Activated CD4-positive, alpha-beta memory T cell treated with anti-CD3 and anti-CD28 coated beads, Interleukin-2, amount 10 ng/mL, durations not matched to agents 7 days and 5 days (primary cell): ENCODE data around the gene CCL3. TPM values are rescaled to one million over a fixed set of nuclear protein-coding genes. Genes with fewer than 3 reads are reported as not detected.

Experiments used
- CTCF ChIA-PET: fragments of 350-600 bp; sonication (Branson Sonifier 250); formaldehyde crosslinking; loops from one replicate; lab custom pipeline; 2021; ENCODE audit warnings: antibody characterized with exemption, inconsistent platforms; lab: Charles Lee
- POLR2A ChIA-PET: fragments of 350-600 bp; sonication (Branson Sonifier 250); formaldehyde crosslinking; loops from one replicate; lab custom pipeline; 2021; ENCODE audit warnings: antibody characterized with exemption; lab: Charles Lee
- DNase-seq: peaks from one replicate; pipeline ENCODE4 v3.0.0-alpha.2; 2020
- H3K27ac Mint-ChIP-seq: one replicate; pipeline ENCODE4 v1.8.0; 2021; ENCODE audit warnings: mild to moderate bottlenecking, mixed read lengths
- H3K27me3 Mint-ChIP-seq: one replicate; pipeline ENCODE4 v1.8.0; 2021; ENCODE audit warnings: mixed read lengths
- H3K36me3 Mint-ChIP-seq: one replicate; pipeline ENCODE4 v1.8.0; 2021; ENCODE audit warnings: low read depth, mixed read lengths
- H3K4me1 Mint-ChIP-seq: one replicate; pipeline ENCODE4 v1.8.0; 2021; ENCODE audit warnings: mixed read lengths
- H3K4me3 Mint-ChIP-seq: one replicate; pipeline ENCODE4 v1.8.0; 2021; ENCODE audit warnings: mild to moderate bottlenecking, mixed read lengths
- H3K9me3 Mint-ChIP-seq: one replicate; pipeline ENCODE4 v1.8.0; 2021; ENCODE audit warnings: mixed read lengths
- total RNA-seq, 2 experiments: library from RNA; stranded (reverse); gene quantifications; one replicate each; pipeline ENCODE4 v1.2.3, GENCODE V29; 2021

The CCL3 gene
- 100 to 1,000 TPM; 106 to 112 TPM for total RNA-seq

DNA sequence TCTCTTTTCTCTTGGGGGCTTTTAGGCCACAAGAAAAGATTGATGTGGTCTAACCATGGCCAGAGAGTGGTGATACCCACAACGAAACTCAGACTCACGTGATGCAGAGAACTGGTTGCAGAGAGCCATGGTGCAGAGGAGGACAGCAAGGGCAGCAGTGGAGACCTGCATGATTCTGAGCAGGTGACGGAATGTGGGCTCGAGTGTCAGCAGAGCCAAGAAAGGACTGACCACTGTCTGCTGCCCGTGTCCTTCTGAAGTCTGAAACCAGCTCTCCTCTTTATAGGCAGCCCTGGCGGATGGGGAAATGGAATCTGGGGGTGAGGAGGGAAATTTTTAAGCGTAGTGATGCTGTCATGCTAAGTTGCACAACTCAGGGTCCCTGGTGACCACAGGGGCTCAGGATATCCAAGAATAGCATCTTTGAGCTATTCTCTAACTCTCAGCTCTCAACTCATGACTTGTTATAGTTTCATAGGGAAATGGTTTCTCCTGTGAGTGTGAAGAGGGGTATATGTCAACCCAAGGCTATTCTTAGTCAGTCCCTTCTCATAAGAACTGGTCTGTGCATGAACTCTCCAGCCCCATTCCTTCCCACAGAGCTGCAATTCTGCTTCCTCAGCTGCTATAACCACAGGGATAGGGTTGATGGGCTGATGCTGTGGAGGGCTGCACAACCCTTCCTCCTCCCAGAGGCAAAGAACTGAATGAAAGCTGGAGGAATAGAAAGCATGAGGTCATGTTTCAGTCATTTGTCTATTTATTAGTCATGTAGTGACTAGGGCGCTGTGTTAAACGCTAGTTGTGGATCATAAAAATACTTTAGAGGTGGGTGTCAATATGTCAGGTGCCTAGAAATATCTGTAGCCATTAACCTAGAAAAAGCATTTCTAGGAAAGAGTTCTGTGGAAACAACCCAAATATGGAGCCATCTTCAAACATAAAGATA is at the start of gene CCL3:
TSS of gene CCL3 (minus strand) at position 256 of the 949 bp plus-strand sequence. CDS start at position 171, 85 bp downstream.
- CTCF ChIA-PET, result interaction anchor here (0.8 to 1.6 kb wide), 2 partner anchors 17 to 121 kb away, joined by 3 to 7 read pairs; no protein-coding TSS in a partner anchor
- H3K4me3 Mint-ChIP-seq, result peak within 1 kb of the TSS; percentile 52
- H3K9me3 Mint-ChIP-seq, result no peaks in the 10 kb centered on the region
- no peaks in the 10 kb centered on the region for H3K27me3 Mint-ChIP-seq
- H3K36me3 Mint-ChIP-seq, result no peaks in the 10 kb centered on the region
- peak; percentile 47 for DNase-seq
- H3K27ac Mint-ChIP-seq, result peak within 1 kb of the TSS; percentile 78
- POLR2A ChIA-PET, result interaction anchor here (0.8 to 1.4 kb wide), 3 partner anchors 13 to 16 kb away, joined by 3 to 7 read pairs (median 4); no protein-coding TSS in a partner anchor
- H3K4me1 Mint-ChIP-seq, result peaks cover 67% of the 10 kb centered on the region

DNA sequence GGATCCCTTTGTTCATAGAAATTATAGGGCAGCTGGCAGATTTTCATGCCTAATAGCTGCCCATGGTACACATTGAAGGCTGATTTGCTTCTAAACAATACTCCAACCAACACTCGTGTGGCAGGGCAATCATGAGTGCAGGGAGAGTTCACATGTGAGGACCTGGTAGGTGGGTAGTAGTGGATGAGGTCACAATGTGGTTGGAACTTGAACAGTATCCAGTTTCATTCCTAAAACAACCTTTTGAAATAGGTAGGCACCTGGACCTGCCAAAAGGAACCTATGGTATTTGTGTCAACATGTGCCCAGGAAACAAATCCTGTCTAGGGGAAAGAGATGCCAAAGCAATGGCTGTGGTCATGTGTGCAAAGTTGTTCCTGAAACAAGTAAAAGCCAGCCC is 46.5 kb upstream of the CCL3 start:
- Mint-ChIP-seq H3K27me3 (peaks cover 24% of the 10 kb centered on the region), H3K36me3 (no peaks in the 10 kb centered on the region), H3K4me1 (peaks cover 4% of the 10 kb centered on the region), H3K4me3 (no peak overlapping the region), H3K9me3 (no peaks in the 10 kb centered on the region), H3K27ac (no peak overlapping the region)
- POLR2A ChIA-PET, result no interaction called here
- CTCF ChIA-PET, result interaction anchor here (1.3 kb wide), 1 partner anchor 12 kb away, joined by 7 read pairs; no protein-coding TSS in a partner anchor
- DNase-seq, result no peak

DNA sequence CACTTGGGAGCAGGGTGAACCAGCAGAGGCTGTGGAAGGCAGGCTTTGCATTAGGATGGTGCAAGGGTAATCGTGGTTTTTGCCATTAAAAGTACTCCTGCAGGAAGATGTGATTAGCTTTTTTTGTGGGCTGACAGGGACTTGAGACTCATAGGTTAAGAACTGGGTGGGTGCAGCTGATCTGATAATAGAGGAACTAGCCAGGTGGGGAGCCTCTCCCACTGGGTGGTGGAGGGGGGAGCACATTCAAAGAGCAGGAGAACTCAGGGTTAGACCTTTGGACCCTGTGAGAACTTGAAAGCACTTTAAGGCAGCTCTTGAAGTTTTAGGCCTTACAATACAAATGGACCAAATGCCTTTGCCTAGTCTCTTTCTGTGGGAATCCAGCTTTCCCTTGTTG is 46.1 kb upstream of the CCL3 start:
- no peak for DNase-seq
- ChIA-PET CTCF (interaction anchor here (1.3 kb wide), 1 partner anchor 13 kb away, joined by 7 read pairs; no protein-coding TSS in a partner anchor), POLR2A (no interaction called here)
- Mint-ChIP-seq H3K27me3 (peaks cover 21% of the 10 kb centered on the region), H3K36me3 (no peaks in the 10 kb centered on the region), H3K27ac (no peak overlapping the region), H3K4me3 (no peak overlapping the region), H3K4me1 (no peaks in the 10 kb centered on the region), H3K9me3 (no peaks in the 10 kb centered on the region)

DNA sequence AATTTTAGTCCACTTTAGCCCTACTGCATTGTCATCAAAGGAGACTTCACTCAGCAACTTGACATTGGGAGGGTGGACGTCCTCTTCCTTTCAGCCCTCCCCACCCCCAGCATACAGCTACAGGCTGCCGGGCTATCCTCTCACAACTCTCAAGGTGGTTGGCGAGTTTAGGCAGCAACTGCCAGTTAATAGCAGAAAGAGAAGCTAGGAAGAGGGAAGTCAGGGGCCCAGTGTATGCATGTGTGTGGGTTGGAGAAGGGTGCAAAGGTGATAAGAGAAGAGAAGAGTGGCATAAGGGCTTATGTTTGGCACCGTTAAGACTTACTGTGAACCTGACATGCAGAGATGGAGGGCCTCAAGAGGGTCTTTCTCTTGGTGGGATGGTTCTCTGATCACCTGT is 45.5 kb upstream of the CCL3 start:
- Mint-ChIP-seq H3K36me3 (no peaks in the 10 kb centered on the region), H3K4me3 (no peak overlapping the region), H3K27ac (no peak overlapping the region), H3K27me3 (peaks cover 20% of the 10 kb centered on the region), H3K4me1 (no peaks in the 10 kb centered on the region), H3K9me3 (no peaks in the 10 kb centered on the region)
- CTCF ChIA-PET, result interaction anchor here (1.3 kb wide), 1 partner anchor 13 kb away, joined by 7 read pairs; no protein-coding TSS in a partner anchor
- POLR2A ChIA-PET, result no interaction called here
- no peak for DNase-seq

DNA sequence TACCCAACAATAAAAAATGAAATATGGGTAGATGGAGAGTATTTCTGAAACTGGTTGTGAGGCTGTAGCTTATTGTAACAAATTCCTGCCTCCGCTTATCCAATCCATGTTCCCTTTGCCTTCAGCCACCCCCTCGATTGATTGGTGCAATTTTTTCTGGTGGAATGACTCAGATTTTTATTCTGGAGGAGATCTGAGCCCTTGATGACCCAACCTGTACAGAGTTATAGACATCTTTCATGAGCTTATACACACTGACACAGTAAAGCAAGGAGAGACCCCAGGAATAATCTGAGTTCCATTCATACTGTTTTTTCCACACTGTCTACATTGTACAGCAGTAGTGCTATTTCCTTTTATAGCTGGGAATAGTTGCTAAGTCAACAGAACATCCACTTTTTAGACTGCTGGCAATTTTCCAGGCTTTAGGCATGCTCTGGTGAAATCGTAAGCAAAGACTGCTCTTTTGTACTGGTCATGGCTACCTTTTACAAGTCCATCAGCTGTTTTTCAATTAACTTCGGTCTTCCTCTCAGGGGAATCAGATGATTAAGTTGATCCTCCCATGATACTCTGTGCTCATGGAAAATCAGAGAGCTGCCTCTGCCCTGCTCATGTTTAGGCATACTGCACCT is 43.8 kb upstream of the CCL3 start:
- H3K27me3 Mint-ChIP-seq, result peaks cover 32% of the 10 kb centered on the region
- DNase-seq, result no peak
- H3K36me3 Mint-ChIP-seq, result no peaks in the 10 kb centered on the region
- no peaks in the 10 kb centered on the region for H3K9me3 Mint-ChIP-seq
- H3K4me1 Mint-ChIP-seq, result no peaks in the 10 kb centered on the region
- POLR2A ChIA-PET, result no interaction called here
- CTCF ChIA-PET, result interaction anchor here (1.2 to 2.3 kb wide), 2 partner anchors 15 to 158 kb away, joined by 4 to 13 read pairs; no protein-coding TSS in a partner anchor
- H3K27ac Mint-ChIP-seq, result no peak overlapping the region
- H3K4me3 Mint-ChIP-seq, result no peak overlapping the region

DNA sequence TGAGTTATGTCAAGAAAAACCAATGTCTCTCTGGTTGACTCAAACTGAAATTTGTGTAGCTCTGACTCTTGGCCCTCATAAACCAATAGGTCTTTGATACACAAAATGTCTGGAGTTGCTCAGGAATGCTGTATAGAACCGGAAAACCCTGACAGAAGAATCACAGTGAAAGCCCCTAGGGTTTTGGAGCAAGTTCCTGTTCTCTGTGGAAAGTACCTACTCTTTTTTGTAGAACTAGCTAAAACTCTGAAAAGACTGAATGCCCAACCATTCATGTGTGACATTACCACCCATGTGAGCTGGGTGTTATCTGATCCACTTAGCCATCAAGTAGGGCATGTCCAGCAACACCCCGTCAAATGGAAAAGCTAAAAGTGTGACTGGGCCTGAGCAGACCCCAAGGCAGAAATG is 42.5 kb upstream of the CCL3 start:
- Mint-ChIP-seq H3K9me3 (no peaks in the 10 kb centered on the region), H3K4me1 (no peaks in the 10 kb centered on the region), H3K4me3 (no peak overlapping the region), H3K27ac (no peak overlapping the region), H3K36me3 (no peaks in the 10 kb centered on the region), H3K27me3 (peaks cover 28% of the 10 kb centered on the region)
- POLR2A ChIA-PET, result no interaction called here
- CTCF ChIA-PET, result interaction anchor here (1.1 to 2.3 kb wide), 3 partner anchors 11 to 163 kb away, joined by 3 to 13 read pairs (median 4); no protein-coding TSS in a partner anchor
- DNase-seq, result no peak

DNA sequence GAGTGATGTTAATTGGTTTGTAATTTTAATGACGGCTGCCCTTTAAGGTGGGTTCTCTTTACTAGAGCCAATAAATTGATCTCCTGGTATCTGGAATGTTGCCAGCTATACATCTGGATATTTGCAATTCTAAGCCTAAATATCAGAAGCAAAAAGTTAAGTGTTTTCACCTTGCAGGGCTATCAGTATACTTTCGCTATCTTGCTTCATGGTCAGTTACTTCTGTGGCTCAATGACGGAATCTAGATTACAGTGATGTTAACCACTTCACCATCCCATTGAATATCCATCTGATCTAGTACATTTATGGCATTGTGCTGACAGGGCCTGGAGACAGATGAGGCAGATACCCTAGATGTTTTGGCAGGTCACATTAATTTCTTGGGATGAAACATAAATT is 42.0 kb upstream of the CCL3 start:
- Mint-ChIP-seq H3K27me3 (peaks cover 24% of the 10 kb centered on the region), H3K27ac (no peak overlapping the region), H3K9me3 (peaks cover 1% of the 10 kb centered on the region), H3K4me3 (no peak overlapping the region), H3K36me3 (peaks cover under 1% of the 10 kb centered on the region), H3K4me1 (no peaks in the 10 kb centered on the region)
- no peak for DNase-seq
- ChIA-PET CTCF (interaction anchor here (1.1 to 2.3 kb wide), 3 partner anchors 12 to 162 kb away, joined by 3 to 13 read pairs (median 4); no protein-coding TSS in a partner anchor), POLR2A (no interaction called here)

DNA sequence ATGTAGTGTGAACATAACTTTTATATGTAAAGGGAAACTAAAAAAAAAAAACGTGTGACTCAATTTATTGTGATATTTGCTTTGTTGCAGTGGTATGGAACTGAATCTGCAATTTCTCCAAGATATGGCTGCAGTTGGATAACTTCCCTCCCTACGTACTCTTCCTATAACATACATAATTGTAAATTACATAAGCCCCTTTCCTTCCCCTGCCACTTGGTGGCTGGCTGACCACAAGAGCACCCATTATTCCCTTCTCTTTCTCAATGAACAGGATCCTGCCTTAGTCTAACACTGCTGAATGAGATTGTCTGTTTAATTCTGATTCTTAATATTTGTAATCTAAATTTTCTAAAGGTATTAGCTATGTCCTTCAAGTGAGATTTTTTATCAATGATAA is 41.5 kb upstream of the CCL3 start:
- peaks cover 24% of the 10 kb centered on the region for H3K27me3 Mint-ChIP-seq

DNA sequence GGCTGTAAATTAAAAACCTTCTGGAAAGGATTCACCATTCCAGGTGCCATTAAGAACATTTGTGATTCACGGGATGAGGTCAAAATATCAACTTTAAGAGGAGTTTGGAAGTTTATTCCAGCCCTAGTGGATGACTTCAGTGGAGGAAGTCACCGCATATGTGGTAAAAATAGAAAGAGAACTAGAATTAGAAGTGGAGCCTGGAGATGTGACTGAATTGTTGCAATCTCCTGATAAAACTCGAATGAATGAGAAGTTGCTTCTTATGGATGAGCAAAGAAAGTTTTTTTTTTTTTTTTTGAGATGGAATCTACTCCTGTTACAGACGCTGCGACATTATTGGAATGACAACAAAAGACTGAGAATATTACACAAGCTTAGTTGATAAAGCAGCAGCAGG is 40.4 kb upstream of the CCL3 start:
- ChIA-PET CTCF (no interaction called here), POLR2A (no interaction called here)
- Mint-ChIP-seq H3K27me3 (peaks cover 24% of the 10 kb centered on the region), H3K27ac (no peak overlapping the region), H3K4me3 (no peak overlapping the region), H3K9me3 (peaks cover 15% of the 10 kb centered on the region), H3K36me3 (peaks cover 13% of the 10 kb centered on the region), H3K4me1 (no peaks in the 10 kb centered on the region)
- DNase-seq, result no peak

More for the DNA sequence above, 41.5 kb upstream of the CCL3 start:
- DNase-seq, result no peak
- Mint-ChIP-seq H3K27ac (no peak overlapping the region), H3K9me3 (peaks cover 6% of the 10 kb centered on the region), H3K4me3 (no peak overlapping the region), H3K4me1 (no peaks in the 10 kb centered on the region), H3K36me3 (peaks cover 5% of the 10 kb centered on the region)
- CTCF ChIA-PET, result interaction anchor here (1.1 kb wide), 1 partner anchor 162 kb away, joined by 4 read pairs; no protein-coding TSS in a partner anchor
- POLR2A ChIA-PET, result no interaction called here

DNA sequence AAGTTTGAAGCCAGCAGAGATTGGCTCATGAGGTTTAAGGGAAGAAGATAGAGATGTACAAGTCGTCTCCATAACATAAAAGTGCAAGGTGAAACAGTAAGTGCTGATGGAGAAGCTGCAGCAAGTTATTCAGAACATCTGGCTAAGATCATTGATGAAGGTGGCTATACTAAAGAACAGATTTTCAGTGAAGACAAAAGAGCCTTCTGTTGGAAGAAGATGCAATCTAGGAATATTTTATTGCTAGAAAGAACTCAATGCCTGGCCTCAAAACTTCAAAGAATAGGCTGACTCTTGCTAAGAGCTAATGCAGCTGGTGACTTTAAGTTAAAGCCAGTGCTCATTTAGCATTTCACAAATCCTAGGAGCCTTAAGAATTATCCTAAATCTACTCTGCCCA is 39.7 kb upstream of the CCL3 start:
- Mint-ChIP-seq H3K36me3 (peaks cover 13% of the 10 kb centered on the region), H3K9me3 (peaks cover 20% of the 10 kb centered on the region), H3K4me3 (no peak overlapping the region), H3K4me1 (no peaks in the 10 kb centered on the region), H3K27ac (no peak overlapping the region), H3K27me3 (peaks cover 24% of the 10 kb centered on the region)
- ChIA-PET CTCF (no interaction called here), POLR2A (no interaction called here)
- no peak for DNase-seq

DNA sequence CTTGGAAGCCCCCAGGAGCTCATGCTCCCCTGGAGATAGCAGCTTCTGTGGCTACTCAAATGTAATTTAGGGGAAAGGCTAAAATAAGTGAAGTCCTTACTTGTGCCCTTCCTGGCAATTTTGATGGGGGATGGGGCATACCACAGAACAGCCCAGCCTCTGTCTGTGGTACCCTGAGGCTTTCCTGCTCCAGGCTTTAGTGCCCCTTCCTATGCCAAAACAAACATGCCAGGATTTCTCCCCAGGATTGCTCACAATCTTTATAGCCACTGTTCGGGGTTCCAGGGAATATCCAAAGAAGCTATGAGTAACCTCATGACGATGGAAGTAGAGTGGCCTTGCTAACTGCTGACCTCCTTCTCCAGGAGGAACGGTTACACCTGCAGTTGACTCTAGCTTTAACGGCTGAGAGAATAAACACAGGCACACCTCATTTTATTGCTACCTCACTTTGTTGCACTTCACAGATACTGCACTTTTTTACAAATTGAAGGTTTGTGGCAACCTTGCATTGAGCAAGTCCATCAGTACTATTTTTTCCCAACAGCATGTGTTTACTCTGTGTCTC is 38.6 kb upstream of the CCL3 start:
- CTCF ChIA-PET, result interaction anchor here (0.6 to 0.9 kb wide), 2 partner anchors 94 to 364 kb away, joined by 3 read pairs; no protein-coding TSS in a partner anchor
- H3K36me3 Mint-ChIP-seq, result peaks cover 13% of the 10 kb centered on the region
- H3K4me3 Mint-ChIP-seq, result no peak overlapping the region
- DNase-seq, result no peak
- H3K27ac Mint-ChIP-seq, result no peak overlapping the region
- peaks cover 22% of the 10 kb centered on the region for H3K27me3 Mint-ChIP-seq
- POLR2A ChIA-PET, result no interaction called here
- H3K4me1 Mint-ChIP-seq, result no peaks in the 10 kb centered on the region
- peaks cover 20% of the 10 kb centered on the region for H3K9me3 Mint-ChIP-seq

DNA sequence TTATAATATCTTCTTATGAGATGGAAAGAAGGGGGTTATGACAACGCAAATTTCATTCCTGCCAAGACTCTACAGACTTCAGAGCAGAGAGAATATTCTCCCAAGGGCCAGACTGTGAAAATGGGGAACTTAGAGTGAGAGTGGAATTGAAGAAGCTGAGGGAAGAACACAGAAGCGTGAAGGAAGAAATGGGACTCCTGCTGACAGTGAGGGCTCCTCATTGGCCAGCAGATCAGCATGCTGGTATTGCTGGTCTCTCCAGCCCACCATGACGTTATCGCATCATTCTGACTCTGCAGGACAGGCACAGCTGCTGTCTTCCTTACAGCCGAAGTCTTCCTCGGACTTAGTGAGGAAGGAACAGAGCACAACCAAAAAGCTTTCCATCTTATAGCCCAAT is 38.0 kb upstream of the CCL3 start:
- no peak for DNase-seq
- H3K4me1 Mint-ChIP-seq, result no peaks in the 10 kb centered on the region
- no peak overlapping the region for H3K27ac Mint-ChIP-seq
- no peak overlapping the region for H3K4me3 Mint-ChIP-seq
- POLR2A ChIA-PET, result no interaction called here
- H3K36me3 Mint-ChIP-seq, result peaks cover 13% of the 10 kb centered on the region
- H3K9me3 Mint-ChIP-seq, result peaks cover 20% of the 10 kb centered on the region
- CTCF ChIA-PET, result interaction anchor here (0.9 kb wide), 1 partner anchor 364 kb away, joined by 3 read pairs; no protein-coding TSS in a partner anchor
- H3K27me3 Mint-ChIP-seq, result peaks cover 18% of the 10 kb centered on the region
